GM12878 (cell line): ENCODE measurements around the gene ZNF710. TPM values are rescaled to one million over a fixed set of nuclear protein-coding genes. Genes with fewer than 3 reads are reported as not detected.

Source experiments
- ATAC-seq: fragments of 200-7000 bp; cut with Tn5 transposase; 3 replicates; pipeline ENCODE4 v1.9.1; 2020; ENCODE audit warnings: mild to moderate bottlenecking, moderate library complexity
- BruUV-seq: library from RNA; stranded (reverse); fragments of 400-500 nt; replicated peaks from 2 replicates; lab custom pipeline; 2021; lab: Mats Ljungman, UMichigan
- CTCF ChIA-PET: fragments of 300-600 bp; sonication (Branson Sonifier 250); formaldehyde crosslinking; extraction: SDS; loops from one replicate; lab custom pipeline; 2021; ENCODE audit warnings: inconsistent platforms; lab: Yijun Ruan, JAX
- POLR2A ChIA-PET: fragments of 350-600 bp; formaldehyde crosslinking; extraction: SDS; loops from one replicate; lab custom pipeline; 2021; ENCODE audit warnings: inconsistent platforms; lab: Charles Lee
- RAD21 ChIA-PET: fragments of 300-600 bp; sonication (Branson Sonifier 250); formaldehyde crosslinking; loops from one replicate; lab custom pipeline; 2023; ENCODE audit warnings: antibody characterized with exemption; ENCODE audit not compliant: unreplicated experiment; lab: Charles Lee
- SMC1A ChIA-PET: fragments of 300-600 bp; sonication (Branson Sonifier 250); formaldehyde crosslinking; loops from one replicate; lab custom pipeline; 2023; ENCODE audit not compliant: unreplicated experiment, uncharacterized antibody; lab: Charles Lee
- DNase-seq: peaks from one replicate; pipeline ENCODE4 v3.0.0-alpha.2; 2011; ENCODE audit warnings: low read depth, low spot score
- FAIRE-seq: peaks from 3 replicates; lab custom pipeline; 2011; peaks lifted over from hg19 to GRCh38; lab: Jason Lieb, UNC
- H2AFZ ChIP-seq: 2 replicates; pipeline ENCODE4 v1.6.0; 2011; ENCODE audit warnings: low read depth, low read length, control low read depth; ENCODE audit not compliant: control insufficient read depth
- H3K27ac ChIP-seq: 2 replicates; pipeline ENCODE4 v1.5.1; 2011; ENCODE audit warnings: control low read depth; ENCODE audit not compliant: control insufficient read depth, insufficient read depth
- H3K27me3 ChIP-seq, 2 experiments: replicated peaks in 1 of 2; 2 replicates each; pipeline versions ENCODE4 v1.6.0 to v1.6.1; 2011; ENCODE audit warnings: low read length in 1 of 2; ENCODE audit not compliant: control insufficient read depth in 2 of 2, insufficient read depth in 2 of 2
- H3K36me3 ChIP-seq, 2 experiments: 2 replicates each; pipeline ENCODE4 v1.5.1; 2011; ENCODE audit warnings: low read length in 1 of 2; ENCODE audit not compliant: control insufficient read depth in 2 of 2, insufficient read depth in 2 of 2
- H3K4me1 ChIP-seq: 2 replicates; pipeline ENCODE4 v1.6.1; 2011; ENCODE audit warnings: mild to moderate bottlenecking, low read length, moderate library complexity, mixed read lengths; ENCODE audit not compliant: control insufficient read depth, insufficient read depth
- H3K4me2 ChIP-seq: 2 replicates; pipeline ENCODE4 v1.6.0; 2011; ENCODE audit warnings: control low read depth; ENCODE audit not compliant: control insufficient read depth, insufficient read depth
- H3K4me3 ChIP-seq: fragments of 200-600 bp; sonication (generic); 2 replicates; pipeline ENCODE4 v1.5.1; 2016
- H3K79me2 ChIP-seq: 2 replicates; pipeline ENCODE4 v1.6.0; 2011; ENCODE audit warnings: low read length; ENCODE audit not compliant: control insufficient read depth, insufficient read depth
- H3K9ac ChIP-seq: 2 replicates; pipeline ENCODE4 v1.8.0; 2011; ENCODE audit warnings: low read length, control low read depth, mixed read lengths; ENCODE audit not compliant: control insufficient read depth, insufficient read depth
- H3K9me3 ChIP-seq: replicated peaks from 3 replicates; pipeline ENCODE4 v1.5.1; 2011; ENCODE audit warnings: mild to moderate bottlenecking, low read length; ENCODE audit not compliant: control insufficient read depth, insufficient read depth
- H4K20me1 ChIP-seq: 2 replicates; pipeline ENCODE4 v1.6.0; 2011; ENCODE audit not compliant: control insufficient read depth, insufficient read depth
- ATF7 ChIP-seq: fragments of 450-650 bp; IDR thresholded peaks from 2 replicates; pipeline ENCODE4 v1.6.1; 2016; ENCODE audit warnings: low read depth, mild to moderate bottlenecking
- CREB1 ChIP-seq: IDR thresholded peaks from 2 replicates; pipeline ENCODE4 v1.6.1; 2012; ENCODE audit warnings: low read depth, mild to moderate bottlenecking, inconsistent platforms
- PKNOX1 ChIP-seq: fragments of 450-650 bp; IDR thresholded peaks from 2 replicates; pipeline ENCODE4 v1.6.1; 2016; ENCODE audit warnings: mild to moderate bottlenecking
- RELA ChIP-seq: fragments of 450-650 bp; IDR thresholded peaks from 2 replicates; pipeline ENCODE4 v1.8.0; 2014; ENCODE audit warnings: borderline replicate concordance; ENCODE audit not compliant: partially characterized antibody
- SKIL ChIP-seq: fragments of 450-650 bp; IDR thresholded peaks from 2 replicates; pipeline ENCODE4 v1.6.1; 2017; ENCODE audit warnings: mild to moderate bottlenecking, low read depth, inconsistent platforms; ENCODE audit not compliant: poor library complexity, severe bottlenecking
- WGBS: methylation state at CpG from one replicate; pipeline ENCODE4 v1.1.6; 2016; ENCODE audit warnings: low lambda C conversion rate; ENCODE audit not compliant: insufficient replicate concordance, insufficient coverage; ENCODE audit errors: missing lambda C conversion rate; 5-methylcytosine and 5-hydroxymethylcytosine counted together
- in situ Hi-C: fragments of 300-500 bp; cut with MboI; formaldehyde crosslinking; loops from 9 replicates; pipeline ENCODE4 v1.14.3; 2018; ENCODE audit warnings: mixed read lengths
- intact Hi-C: fragments of 100-400 bp; cut with micrococcal nuclease; formaldehyde crosslinking; loops from one replicate; pipeline ENCODE4 v1.14.2; 2022; ENCODE audit not compliant: unreplicated experiment
- polyA plus RNA-seq, 11 experiments: library from polyadenylated mRNA; depleted of rRNA in 4 of 11; unstranded in 6 of 11; stranded (reverse) in 5 of 11; fragments of >200 nt; fragmentation: Nextera tagmentation in 4 of 11; fragmentation: Illumina TruSeq in 1 of 11; extraction: Ambion mirVana in 4 of 11; extraction: Trizol in 1 of 11; gene quantifications; 1 replicate in 1 of 11; 2 replicates in 10 of 11; pipeline versions ENCODE4 v1.2.1 to v1.2.3, GENCODE V29; 2011 to 2016; ENCODE audit warnings: inconsistent platforms in 2 of 11, missing spikeins in 2 of 11, low read depth in 1 of 11
- total RNA-seq, 4 experiments: library from RNA; depleted of rRNA in 3 of 4; stranded (reverse); fragments of >200 nt in 3 of 4; fragmentation: Illumina TruSeq in 1 of 4; extraction: Trizol in 1 of 4; gene quantifications; 2 replicates each; pipeline versions ENCODE4 v1.2.1 to v1.2.3, GENCODE V29; 2013 to 2021
- TF ChIP-seq, protein P1 (sequence below): IDR thresholded peaks from 2 replicates; pipeline ENCODE4 v1.6.1; 2012; ENCODE audit warnings: improper control_type of control experiment, low read depth, low read length; ENCODE audit not compliant: insufficient replicate concordance

ZNF710 gene
- total and polyA plus RNA-seq, 10 of the 15 experiments (the other 5 are each of a cell fraction or from before 2014, with no cell fraction given) = 1.4 to 43.5 (median 9.8) TPM

DNA sequence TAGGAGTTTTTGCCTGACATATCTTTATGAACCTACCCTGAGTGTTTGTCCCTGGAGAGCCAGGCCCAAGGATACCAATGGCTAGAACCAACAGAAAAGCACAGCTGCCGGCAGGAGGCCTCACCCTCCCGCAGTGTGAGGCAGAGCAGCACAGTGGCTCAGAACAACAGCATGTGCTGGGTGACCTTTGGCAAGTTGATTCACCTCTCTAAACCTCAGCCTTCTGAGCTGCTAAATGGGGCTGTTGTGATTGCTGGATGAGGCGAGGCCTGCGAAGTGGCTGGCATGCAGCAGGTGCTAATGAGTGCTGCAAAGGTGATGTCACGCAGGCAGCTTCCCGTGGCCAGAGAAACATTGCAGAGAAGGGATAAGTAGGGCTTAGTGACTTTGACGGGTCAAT is 77.8 kb downstream of the ZNF710 start:
- no peaks in the 10 kb centered on the region for H4K20me1 ChIP-seq
- no peak for TF ChIP-seq PKNOX1
- TF ChIP-seq RELA = no peak
- TF ChIP-seq ATF7 = no peak
- no peak for TF ChIP-seq CREB1
- no peak for TF ChIP-seq SKIL
- TF ChIP-seq, protein P1, sequence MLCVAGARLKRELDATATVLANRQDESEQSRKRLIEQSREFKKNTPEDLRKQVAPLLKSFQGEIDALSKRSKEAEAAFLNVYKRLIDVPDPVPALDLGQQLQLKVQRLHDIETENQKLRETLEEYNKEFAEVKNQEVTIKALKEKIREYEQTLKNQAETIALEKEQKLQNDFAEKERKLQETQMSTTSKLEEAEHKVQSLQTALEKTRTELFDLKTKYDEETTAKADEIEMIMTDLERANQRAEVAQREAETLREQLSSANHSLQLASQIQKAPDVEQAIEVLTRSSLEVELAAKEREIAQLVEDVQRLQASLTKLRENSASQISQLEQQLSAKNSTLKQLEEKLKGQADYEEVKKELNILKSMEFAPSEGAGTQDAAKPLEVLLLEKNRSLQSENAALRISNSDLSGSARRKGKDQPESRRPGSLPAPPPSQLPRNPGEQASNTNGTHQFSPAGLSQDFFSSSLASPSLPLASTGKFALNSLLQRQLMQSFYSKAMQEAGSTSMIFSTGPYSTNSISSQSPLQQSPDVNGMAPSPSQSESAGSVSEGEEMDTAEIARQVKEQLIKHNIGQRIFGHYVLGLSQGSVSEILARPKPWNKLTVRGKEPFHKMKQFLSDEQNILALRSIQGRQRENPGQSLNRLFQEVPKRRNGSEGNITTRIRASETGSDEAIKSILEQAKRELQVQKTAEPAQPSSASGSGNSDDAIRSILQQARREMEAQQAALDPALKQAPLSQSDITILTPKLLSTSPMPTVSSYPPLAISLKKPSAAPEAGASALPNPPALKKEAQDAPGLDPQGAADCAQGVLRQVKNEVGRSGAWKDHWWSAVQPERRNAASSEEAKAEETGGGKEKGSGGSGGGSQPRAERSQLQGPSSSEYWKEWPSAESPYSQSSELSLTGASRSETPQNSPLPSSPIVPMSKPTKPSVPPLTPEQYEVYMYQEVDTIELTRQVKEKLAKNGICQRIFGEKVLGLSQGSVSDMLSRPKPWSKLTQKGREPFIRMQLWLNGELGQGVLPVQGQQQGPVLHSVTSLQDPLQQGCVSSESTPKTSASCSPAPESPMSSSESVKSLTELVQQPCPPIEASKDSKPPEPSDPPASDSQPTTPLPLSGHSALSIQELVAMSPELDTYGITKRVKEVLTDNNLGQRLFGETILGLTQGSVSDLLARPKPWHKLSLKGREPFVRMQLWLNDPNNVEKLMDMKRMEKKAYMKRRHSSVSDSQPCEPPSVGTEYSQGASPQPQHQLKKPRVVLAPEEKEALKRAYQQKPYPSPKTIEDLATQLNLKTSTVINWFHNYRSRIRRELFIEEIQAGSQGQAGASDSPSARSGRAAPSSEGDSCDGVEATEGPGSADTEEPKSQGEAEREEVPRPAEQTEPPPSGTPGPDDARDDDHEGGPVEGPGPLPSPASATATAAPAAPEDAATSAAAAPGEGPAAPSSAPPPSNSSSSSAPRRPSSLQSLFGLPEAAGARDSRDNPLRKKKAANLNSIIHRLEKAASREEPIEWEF = no peak
- TF ChIP-seq, all 136 proteins: peak for 0
- FAIRE-seq (no peak), ATAC-seq (no peak), DNase-seq (no peak)
- Histone ChIP-seq H3K36me3 (peaks cover 29 to 34% of the 10 kb centered on the region in 2 experiments), H3K4me2 (no peak overlapping the region), H3K4me3 (no peak overlapping the region), H2AFZ (no peak overlapping the region), H3K27me3 (no peaks in the 10 kb centered on the region), H3K9ac (no peak overlapping the region), H3K4me1 (no peaks in the 10 kb centered on the region), H3K27ac (no peak overlapping the region), H3K9me3 (no peaks in the 10 kb centered on the region), H3K79me2 (no peaks in the 10 kb centered on the region)
- no TSS peak for BruUV-seq
- ChIA-PET SMC1A (interaction anchor here (1.1 kb wide), 1 partner anchor 71 kb away, joined by 3 read pairs; no protein-coding TSS in a partner anchor), POLR2A (interaction anchor here (1.1 kb wide), 1 partner anchor 34 kb away, joined by 4 read pairs; no protein-coding TSS in a partner anchor), CTCF (interaction anchor here (0.7 to 2.0 kb wide), 3 partner anchors 8 to 318 kb away, joined by 4 to 5 read pairs (median 4); no protein-coding TSS in a partner anchor), RAD21 (no interaction called here)
- WGBS = 95% methylated on average over 7 of the region's 7 CpGs
- in situ Hi-C loops (no loop called here), intact Hi-C loops (no loop called here)
